HepG2 (cell line): ENCODE results near the gene SIDT1. TPM values are rescaled to one million over a fixed set of nuclear protein-coding genes. Genes with fewer than 3 reads are reported as not detected.

Source experiments
- ATAC-seq: fragments of 200-7000 bp; cut with Tn5 transposase; 3 replicates; pipeline ENCODE4 v1.9.1; 2020; ENCODE audit warnings: mild to moderate bottlenecking, moderate library complexity
- BruUV-seq: library from RNA; stranded (reverse); fragments of 400-500 nt; replicated peaks from 2 replicates; lab custom pipeline; 2021; lab: Mats Ljungman, UMichigan
- CTCF ChIA-PET: fragments of 300-600 bp; formaldehyde crosslinking; extraction: SDS; loops from one replicate; lab custom pipeline; 2021; ENCODE audit warnings: low total read pairs, inconsistent platforms, low intra/inter-chr PET ratio; lab: Yijun Ruan, JAX
- POLR2A ChIA-PET: fragments of 350-600 bp; sonication (Branson Sonifier 250); formaldehyde crosslinking; loops from one replicate; lab custom pipeline; 2020; ENCODE audit warnings: antibody characterized with exemption, inconsistent platforms; lab: Yijun Ruan, JAX
- DNase-seq: peaks from one replicate; pipeline ENCODE4 v3.0.0-alpha.2; 2015; ENCODE audit warnings: low spot score
- FAIRE-seq: peaks from 3 replicates; lab custom pipeline; 2011; peaks lifted over from hg19 to GRCh38; lab: Jason Lieb, UNC
- H2AFZ ChIP-seq: one replicate; pipeline ENCODE4 v1.6.1; 2011; ENCODE audit warnings: low read length, inconsistent platforms
- H3K27ac ChIP-seq: fragments of 300-600 bp; 3 replicates; pipeline ENCODE4 v1.8.0; 2011; ENCODE audit warnings: mixed run types, mild to moderate bottlenecking, mixed read lengths, low read length, inconsistent platforms; ENCODE audit not compliant: insufficient read depth; ENCODE audit errors: extremely low read length
- H3K27me3 ChIP-seq, 2 experiments: fragments of 200-600 bp in 1 of 2; 2 replicates in 1 of 2; 3 replicates in 1 of 2; pipeline versions ENCODE4 v1.6.0 to v1.8.0; 2011; ENCODE audit warnings: low read length in 2 of 2, mild to moderate bottlenecking in 2 of 2, moderate library complexity in 2 of 2, inconsistent platforms in 1 of 2; ENCODE audit not compliant: insufficient read depth in 2 of 2, control insufficient read depth in 1 of 2
- H3K36me3 ChIP-seq, 2 experiments: fragments of 200-600 bp in 1 of 2; replicated peaks in 1 of 2; 2 replicates in 1 of 2; 3 replicates in 1 of 2; pipeline versions ENCODE4 v1.5.1 to v1.8.0; 2011; ENCODE audit warnings: low read length in 2 of 2, inconsistent platforms in 1 of 2; ENCODE audit not compliant: insufficient read depth in 2 of 2, control insufficient read depth in 1 of 2
- H3K4me1 ChIP-seq: 2 replicates; pipeline ENCODE4 v1.5.1; 2012; ENCODE audit warnings: low read length, inconsistent platforms; ENCODE audit not compliant: insufficient read depth
- H3K4me2 ChIP-seq: 2 replicates; pipeline ENCODE4 v1.6.0; 2011; ENCODE audit warnings: low read depth, low read length, inconsistent platforms
- H3K4me3 ChIP-seq, 3 experiments: fragments of 200-600 bp in 1 of 3; sonication (generic), shearing (Covaris generic) in 1 of 3; replicated peaks in 1 of 3; 2 replicates each; pipeline ENCODE4 v1.5.1; 2011 to 2016; ENCODE audit warnings: low read length in 3 of 3, inconsistent platforms in 2 of 3, low read depth in 2 of 3, mild to moderate bottlenecking in 2 of 3, control low read depth in 1 of 3, mixed read lengths in 1 of 3; ENCODE audit not compliant: insufficient read depth in 1 of 3
- H3K79me2 ChIP-seq: one replicate; pipeline ENCODE4 v1.6.1; 2011; ENCODE audit warnings: low read length, inconsistent platforms; ENCODE audit not compliant: insufficient read depth
- H3K9ac ChIP-seq: 2 replicates; pipeline ENCODE4 v1.6.0; 2011; ENCODE audit warnings: mild to moderate bottlenecking, low read depth, low read length, inconsistent platforms; ENCODE audit not compliant: insufficient read depth
- H3K9me3 ChIP-seq: 2 replicates; pipeline ENCODE4 v1.5.1; 2012; ENCODE audit warnings: mild to moderate bottlenecking, low read length
- H4K20me1 ChIP-seq: 2 replicates; pipeline ENCODE4 v1.6.0; 2011; ENCODE audit warnings: inconsistent platforms, mild to moderate bottlenecking, low read length, moderate library complexity; ENCODE audit not compliant: insufficient read depth
- ARID5B ChIP-seq: IDR thresholded peaks from 2 replicates; pipeline ENCODE4 v1.4.0; 2020; ENCODE audit warnings: mild to moderate bottlenecking, missing genetic modification reagents
- CEBPG ChIP-seq: IDR thresholded peaks from 2 replicates; pipeline ENCODE4 v1.6.1; 2016
- CREB3 ChIP-seq: sonication (generic); formaldehyde crosslinking; IDR thresholded peaks from 2 replicates; pipeline ENCODE4 v1.5.0; 2020; ENCODE audit warnings: missing genetic modification reagents
- ESRRA ChIP-seq: sonication (generic); formaldehyde crosslinking; IDR thresholded peaks from 2 replicates; pipeline ENCODE4 v1.5.1; 2020; ENCODE audit warnings: mild to moderate bottlenecking, low read depth, missing genetic modification reagents
- JUN ChIP-seq: sonication (generic); formaldehyde crosslinking; IDR thresholded peaks from 2 replicates; pipeline ENCODE4 v1.4.0; 2020; ENCODE audit warnings: mild to moderate bottlenecking, missing genetic modification reagents
- JUNB ChIP-seq: sonication (generic); formaldehyde crosslinking; IDR thresholded peaks from 2 replicates; pipeline ENCODE4 v1.8.0; 2022; ENCODE audit warnings: missing genetic modification reagents, mild to moderate bottlenecking, borderline replicate concordance
- MTA1 ChIP-seq: sonication (generic); formaldehyde crosslinking; IDR thresholded peaks from 2 replicates; pipeline ENCODE4 v1.4.0; 2020; ENCODE audit warnings: missing genetic modification reagents, mild to moderate bottlenecking, borderline replicate concordance
- RXRB ChIP-seq: IDR thresholded peaks from 2 replicates; pipeline ENCODE4 v1.6.1; 2016; ENCODE audit warnings: borderline replicate concordance, missing genetic modification reagents, missing compliant biosample characterization
- SAP130 ChIP-seq: IDR thresholded peaks from 2 replicates; pipeline ENCODE4 v1.6.1; 2016; ENCODE audit warnings: low read depth
- SOX13 ChIP-seq, 3 experiments: fragments of 450-650 bp in 1 of 3; sonication (generic) in 1 of 3; formaldehyde crosslinking in 1 of 3; IDR thresholded peaks in 2 of 3; conservative IDR thresholded peaks in 1 of 3; 2 replicates each; pipeline versions ENCODE4 v1.5.0 to v1.6.1; 2016 to 2020; ENCODE audit warnings: antibody characterized with exemption in 1 of 3, mild to moderate bottlenecking in 1 of 3, missing compliant biosample characterization in 1 of 3, missing genetic modification reagents in 1 of 3, moderate library complexity in 1 of 3
- TAF1 ChIP-seq: sonication (generic); formaldehyde crosslinking; IDR thresholded peaks from 2 replicates; pipeline ENCODE4 v1.4.0; 2020; ENCODE audit warnings: missing genetic modification reagents
- TBX3 ChIP-seq: fragments of 450-650 bp; IDR thresholded peaks from 2 replicates; pipeline ENCODE4 v1.6.1; 2017; ENCODE audit warnings: antibody characterized with exemption, mild to moderate bottlenecking, inconsistent platforms, borderline replicate concordance
- TMF1 ChIP-seq: sonication (generic); formaldehyde crosslinking; IDR thresholded peaks from 2 replicates; pipeline ENCODE4 v1.8.1; 2022; ENCODE audit warnings: low read depth, missing genetic modification reagents
- ZBTB8A ChIP-seq: sonication (generic); formaldehyde crosslinking; IDR thresholded peaks from 2 replicates; pipeline ENCODE4 v1.4.0; 2020; ENCODE audit warnings: mild to moderate bottlenecking, low read depth, missing genetic modification reagents, borderline replicate concordance
- ZNF17 ChIP-seq: sonication (generic); formaldehyde crosslinking; IDR thresholded peaks from 2 replicates; pipeline ENCODE4 v1.5.0; 2020; ENCODE audit warnings: mild to moderate bottlenecking, missing genetic modification reagents
- ZNF326 ChIP-seq: sonication (generic); formaldehyde crosslinking; IDR thresholded peaks from 2 replicates; pipeline ENCODE4 v1.4.0; 2020; ENCODE audit warnings: missing genetic modification reagents, borderline replicate concordance
- ZNF644 ChIP-seq: IDR thresholded peaks from 2 replicates; pipeline ENCODE4 v1.6.1; 2016; ENCODE audit warnings: low read depth
- ZNF747 ChIP-seq: sonication (generic); formaldehyde crosslinking; IDR thresholded peaks from 2 replicates; pipeline ENCODE4 v1.8.1; 2023; ENCODE audit warnings: missing genetic modification reagents, mild to moderate bottlenecking, borderline replicate concordance
- in situ Hi-C: cut with HindIII; loops from 2 replicates; pipeline ENCODE4 v1.10.0; 2017; ENCODE audit warnings: low pct_unique_long_range_greater_than_20kb; ENCODE audit not compliant: extremely low pct_ligation_motif_present
- intact Hi-C: fragments of 100-400 bp; cut with micrococcal nuclease; formaldehyde crosslinking; loops from one replicate; pipeline ENCODE4 v1.10.0; 2022; ENCODE audit not compliant: unreplicated experiment
- polyA plus RNA-seq, 8 experiments: library from polyadenylated mRNA; depleted of rRNA in 3 of 8; stranded (reverse) in 7 of 8; unstranded in 1 of 8; fragments of >200 nt; fragmentation: Illumina TruSeq in 4 of 8; extraction: Trizol in 4 of 8; gene quantifications; 2 replicates each; pipeline versions ENCODE4 v1.2.1 to v1.2.3, GENCODE V29; 2011 to 2016; ENCODE audit warnings: low read depth in 4 of 8, missing spikeins in 1 of 8, mixed read lengths in 1 of 8; ENCODE audit not compliant: insufficient read depth in 1 of 8
- total RNA-seq, 5 experiments: library from RNA; depleted of rRNA; stranded (reverse); fragments of >200 nt; fragmentation: Illumina TruSeq; extraction: Trizol; gene quantifications; 2 replicates each; pipeline ENCODE4 v1.2.3, GENCODE V29; 2016; ENCODE audit warnings: low read depth in 1 of 5
- TF ChIP-seq, protein P1 (sequence below): sonication (generic); formaldehyde crosslinking; IDR thresholded peaks from 2 replicates; pipeline ENCODE4 v1.5.0; 2020; ENCODE audit warnings: mild to moderate bottlenecking, missing genetic modification reagents

The SIDT1 gene
- total and polyA plus RNA-seq, 2 of the 13 experiments (the other 11 are each of a cell fraction or from before 2014, with no cell fraction given), result 0.07 TPM

DNA sequence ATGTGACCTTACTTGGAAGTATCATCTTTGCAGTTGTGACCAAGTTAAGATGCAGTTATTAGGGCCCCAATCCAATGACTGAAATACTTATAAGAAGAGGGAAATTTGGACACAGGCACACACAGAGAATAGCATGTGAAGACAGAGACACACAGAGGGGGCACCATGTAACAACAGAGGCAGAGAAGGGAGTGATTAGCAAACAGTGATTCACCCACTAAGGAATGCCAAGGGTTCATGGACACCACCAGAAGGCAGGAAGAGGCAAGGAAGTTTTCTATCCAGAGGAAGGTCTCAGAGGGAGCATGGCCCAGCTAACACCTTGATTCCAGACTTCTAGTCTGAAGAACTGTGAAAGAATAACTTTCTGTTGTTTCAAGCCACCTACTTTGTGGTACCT is 25.0 kb downstream of the SIDT1 start:
- in situ Hi-C loops, result no loop called here
- H3K9ac ChIP-seq, result no peak overlapping the region
- DNase-seq (peak; percentile 67), FAIRE-seq (peak; percentile 40), ATAC-seq (peak; percentile 50)
- H3K79me2 ChIP-seq, result no peaks in the 10 kb centered on the region
- peaks cover 74% of the 10 kb centered on the region for H3K4me1 ChIP-seq
- intact Hi-C loops, result loop anchor here (2.0 to 10.0 kb wide), 2 partner anchors 17 to 187 kb away; partner anchors contain the start of genes ATP6V1A and NAA50
- no peaks in the 10 kb centered on the region for H4K20me1 ChIP-seq
- ChIA-PET CTCF (no interaction called here), POLR2A (no interaction called here)
- H3K4me3 ChIP-seq, result no peak overlapping the region
- no peaks in the 10 kb centered on the region for H3K27me3 ChIP-seq
- H3K9me3 ChIP-seq, result no peaks in the 10 kb centered on the region
- no TSS peak for BruUV-seq
- no peaks in the 10 kb centered on the region for H3K36me3 ChIP-seq
- no peak overlapping the region for H2AFZ ChIP-seq
- H3K4me2 ChIP-seq, result peak overlapping the region; percentile 30
- H3K27ac ChIP-seq, result no peak overlapping the region
- no peak for TF ChIP-seq ZNF747
- peak; percentile 81; the same call in 1 of the 2 replicates for TF ChIP-seq JUNB (CRISPR knock-in tag)
- TF ChIP-seq ZNF326 (CRISPR knock-in tag), result no peak
- TF ChIP-seq TAF1 (CRISPR knock-in tag), result no peak
- TF ChIP-seq TMF1 (CRISPR knock-in tag), result no peak
- no peak for TF ChIP-seq ESRRA (CRISPR knock-in tag)
- TF ChIP-seq CREB3 (CRISPR knock-in tag), result no peak
- TF ChIP-seq SAP130, result peak; percentile 29; the same call in 1 of the 2 replicates
- no peak for TF ChIP-seq JUN (CRISPR knock-in tag)
- no peak for TF ChIP-seq ZBTB8A (CRISPR knock-in tag)
- TF ChIP-seq MTA1 (CRISPR knock-in tag), result no peak
- TF ChIP-seq SOX13 (IDR thresholded peaks at IDR 0.05), result no peak
- TF ChIP-seq SOX13 (CRISPR knock-in tag; conservative IDR thresholded peaks at IDR 0.05 in 1 of 2, IDR thresholded peaks at IDR 0.05 in 1 of 2), result peak in 1 of 2 experiments; percentile 27; a peak in 1 of 4 replicates
- no peak for TF ChIP-seq CEBPG (CRISPR knock-in tag)
- no peak for TF ChIP-seq TBX3
- peak; percentile 38; the same call in 1 of the 2 replicates for TF ChIP-seq RXRB (CRISPR knock-in tag)
- peak; percentile 52 for TF ChIP-seq ARID5B (CRISPR knock-in tag)
- no peak for TF ChIP-seq ZNF17 (CRISPR knock-in tag)
- TF ChIP-seq, protein P1, sequence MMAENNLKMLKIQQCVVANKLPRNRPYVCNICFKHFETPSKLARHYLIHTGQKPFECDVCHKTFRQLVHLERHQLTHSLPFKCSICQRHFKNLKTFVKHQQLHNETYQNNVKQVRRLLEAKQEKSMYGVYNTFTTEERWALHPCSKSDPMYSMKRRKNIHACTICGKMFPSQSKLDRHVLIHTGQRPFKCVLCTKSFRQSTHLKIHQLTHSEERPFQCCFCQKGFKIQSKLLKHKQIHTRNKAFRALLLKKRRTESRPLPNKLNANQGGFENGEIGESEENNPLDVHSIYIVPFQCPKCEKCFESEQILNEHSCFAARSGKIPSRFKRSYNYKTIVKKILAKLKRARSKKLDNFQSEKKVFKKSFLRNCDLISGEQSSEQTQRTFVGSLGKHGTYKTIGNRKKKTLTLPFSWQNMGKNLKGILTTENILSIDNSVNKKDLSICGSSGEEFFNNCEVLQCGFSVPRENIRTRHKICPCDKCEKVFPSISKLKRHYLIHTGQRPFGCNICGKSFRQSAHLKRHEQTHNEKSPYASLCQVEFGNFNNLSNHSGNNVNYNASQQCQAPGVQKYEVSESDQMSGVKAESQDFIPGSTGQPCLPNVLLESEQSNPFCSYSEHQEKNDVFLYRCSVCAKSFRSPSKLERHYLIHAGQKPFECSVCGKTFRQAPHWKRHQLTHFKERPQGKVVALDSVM, result no peak
- TF ChIP-seq ZNF644 (CRISPR knock-in tag), result 0 out of 2 replicates have a peak, but pooled peaks have one; percentile 23
